HG02798 (cell line): ENCODE results near the gene KRT6C.

Experiments
- ATAC-seq: cut with Tn5 transposase; IDR thresholded peaks from one replicate; pipeline ENCODE4 v1.9.1; 2021; ENCODE audit warnings: mild to moderate bottlenecking; ENCODE audit not compliant: unreplicated experiment, poor library complexity

KRT6C gene

DNA sequence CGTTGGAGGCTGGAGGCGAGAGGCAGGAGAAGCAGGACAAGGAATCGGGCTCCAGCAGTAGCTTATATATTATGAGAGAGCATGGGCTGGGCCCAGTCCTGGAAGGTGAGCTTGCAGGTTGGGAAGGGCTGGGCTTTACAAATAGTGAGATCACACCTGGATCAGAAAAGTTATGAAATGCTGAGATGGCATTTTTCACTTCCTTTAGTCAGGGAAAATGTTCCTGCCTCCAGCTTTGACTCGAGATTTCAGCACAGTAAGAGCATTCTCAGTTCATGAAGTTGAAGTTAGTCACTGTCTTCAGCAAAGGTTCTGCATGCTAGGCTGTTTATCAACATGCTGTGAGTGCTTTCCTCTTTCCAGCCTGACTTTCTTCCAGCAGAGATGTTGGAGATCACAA is at the start of gene KRT6C:
TSS of gene KRT6C (minus strand) at position 38 of the 400 bp plus-strand sequence. CDS start 68 bp downstream, outside the sequence.
- no peak for ATAC-seq

- no peak for ATAC-seq
Measured at GRCh38 chr12:52522346-52523011, 48.9 kb upstream of the KRT6C start.

DNA sequence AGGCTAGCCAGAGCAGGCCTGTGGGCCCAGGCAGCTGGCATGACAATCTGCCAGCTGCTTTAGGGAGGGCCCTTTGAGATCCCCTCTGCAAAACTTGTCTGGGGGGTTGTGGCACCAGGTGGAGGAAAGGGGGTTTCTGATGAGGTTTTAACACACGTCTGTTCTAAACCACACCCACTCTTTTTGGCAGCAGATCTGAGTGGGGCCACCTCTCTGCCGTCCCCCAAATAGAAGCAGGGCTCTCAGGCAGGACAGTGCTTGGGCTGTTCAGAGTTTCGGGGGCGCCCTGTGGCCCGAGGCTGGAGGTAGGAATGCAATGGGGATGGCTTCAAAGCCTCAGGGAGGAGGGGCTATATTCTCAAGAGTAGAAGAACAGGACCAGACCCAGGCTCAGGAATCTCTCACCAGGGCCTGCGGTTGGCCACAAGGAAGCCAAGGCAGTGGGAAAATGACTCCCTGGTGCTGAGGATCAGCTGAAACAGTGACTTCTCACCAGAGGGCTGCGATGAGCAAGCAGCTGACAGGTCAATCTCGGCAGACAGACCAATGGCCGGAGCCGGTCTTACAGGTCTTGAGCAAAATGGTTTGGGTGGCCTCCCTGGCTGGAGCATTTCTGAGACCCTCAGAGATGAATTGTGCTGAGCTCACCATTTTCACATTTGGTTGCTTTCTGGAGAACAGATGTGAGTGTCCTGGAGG is 48.1 kb upstream of the KRT6C start:
- ATAC-seq: no peak

DNA sequence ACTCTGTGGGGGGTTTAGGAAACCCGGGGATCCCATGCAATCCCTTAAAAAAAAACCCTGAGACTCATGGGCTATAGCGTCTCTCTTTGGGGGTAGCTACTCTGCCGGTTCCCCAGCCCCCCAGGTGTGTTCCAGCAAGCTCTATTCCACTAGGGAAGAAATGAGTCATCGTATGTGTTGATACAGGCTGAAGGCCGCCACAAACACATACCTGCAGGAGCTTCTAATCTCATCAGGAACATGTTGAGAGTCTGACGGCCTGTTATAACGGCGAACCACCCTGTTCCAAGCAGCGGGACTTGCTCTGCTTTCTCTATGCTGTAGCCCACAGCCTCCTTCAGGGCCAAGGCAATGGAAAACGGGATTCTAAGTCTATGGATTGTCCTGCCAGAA is 47.6 kb upstream of the KRT6C start:
- ATAC-seq: no peak

- no peak for ATAC-seq
Measured at GRCh38 chr12:52519826-52520662, 46.4 kb upstream of the KRT6C start, which contains the start of gene KRT5. Gene KRT5 (minus strand): TSS chr12:52520394. CDS start chr12:52520296, 98 bp downstream.

DNA sequence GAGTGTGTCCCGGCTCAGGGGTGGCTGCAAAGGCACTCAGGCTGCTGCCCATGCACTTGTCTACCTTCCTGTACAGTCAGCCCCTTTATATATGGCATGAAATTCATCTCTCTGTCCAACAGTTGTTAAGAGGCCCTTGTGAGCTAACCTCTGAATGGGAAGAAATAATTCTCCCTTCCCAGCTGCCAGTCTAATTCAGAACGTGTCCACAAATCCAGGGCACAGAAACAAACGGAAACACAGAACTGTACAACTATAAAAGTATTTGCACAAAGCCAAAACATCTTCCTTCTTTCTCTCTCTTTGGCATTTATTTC is 45.7 kb upstream of the KRT6C start:
- no peak for ATAC-seq

DNA sequence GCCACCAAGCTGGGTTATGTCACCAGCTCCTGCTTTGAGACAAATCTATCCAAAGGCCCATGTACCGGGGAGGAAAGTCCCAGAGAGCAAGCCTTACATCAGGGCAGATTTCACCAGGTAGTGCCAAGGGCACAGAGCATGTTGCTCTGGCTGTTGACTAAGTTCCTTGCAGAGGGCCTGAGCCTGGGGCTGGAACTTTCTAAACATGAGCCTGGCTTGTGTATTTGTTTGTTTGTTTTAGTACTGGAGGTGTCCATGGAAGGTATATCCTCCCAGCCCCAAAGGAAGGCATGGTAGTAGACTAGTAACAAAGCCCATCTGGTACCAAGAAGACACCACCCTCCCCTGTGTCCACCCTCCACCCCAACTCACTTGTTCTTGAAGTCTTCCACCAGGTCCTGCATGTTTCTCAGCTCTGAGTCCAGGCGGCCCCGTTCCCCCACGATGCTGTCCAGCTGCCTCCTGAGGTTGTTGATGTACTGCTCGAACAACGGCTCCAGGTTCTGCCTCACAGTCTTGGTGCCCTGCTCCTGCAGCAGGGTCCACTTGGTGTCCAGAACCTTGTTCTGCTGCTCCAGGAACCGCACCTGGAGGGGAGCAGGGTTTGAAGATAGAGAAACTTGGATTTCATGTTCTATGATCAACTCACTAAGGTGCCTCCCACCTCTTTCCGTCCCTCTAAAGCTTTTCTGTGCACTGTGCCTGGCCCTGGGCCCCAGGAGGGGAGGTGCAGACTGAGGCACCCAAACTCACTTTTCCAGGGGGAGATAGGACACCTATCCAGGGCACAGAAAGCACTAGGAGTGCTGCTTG is 45.2 kb upstream of the KRT6C start:
- ATAC-seq: no peak

DNA sequence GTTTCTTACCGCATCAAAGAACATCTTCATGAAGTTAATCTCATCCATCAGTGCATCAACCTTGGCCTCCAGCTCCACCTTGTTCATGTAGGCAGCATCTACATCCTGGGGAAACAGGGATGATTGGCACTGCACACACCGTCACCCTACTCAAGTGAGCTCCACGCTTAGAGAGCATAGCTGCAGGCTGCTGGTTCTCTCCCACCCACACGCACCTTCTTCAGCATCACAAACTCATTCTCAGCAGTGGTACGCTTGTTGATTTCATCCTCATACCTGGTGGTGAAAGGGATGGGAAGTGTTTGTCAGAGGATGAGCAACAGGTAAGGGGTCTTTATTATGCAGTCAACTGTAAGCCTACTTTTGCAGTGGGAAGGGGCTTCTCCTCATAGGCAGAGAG is 44.3 kb upstream of the KRT6C start:
- no peak for ATAC-seq

- ATAC-seq: no peak
Measured at GRCh38 chr12:52517005-52517835, 43.6 kb upstream of the KRT6C start.

GRCh38 chr12:52515927-52516831 is 42.6 kb upstream of the KRT6C start:
- ATAC-seq: no peak

DNA sequence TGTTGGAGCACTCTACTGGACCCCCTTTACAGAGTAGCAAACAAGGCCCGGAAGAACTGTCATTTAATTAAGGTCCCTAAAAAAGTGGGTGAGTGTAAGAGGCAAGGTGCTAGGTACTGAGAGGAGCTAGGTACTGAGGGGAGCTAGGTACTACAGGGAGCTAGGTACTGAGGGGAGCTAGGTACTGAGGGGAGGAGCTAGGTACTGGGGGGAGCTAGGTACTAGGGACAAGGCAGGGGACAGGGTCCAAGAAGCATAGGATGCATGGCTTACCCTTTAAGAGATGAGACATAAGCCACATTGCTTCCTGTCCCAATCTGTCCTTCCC is 41.7 kb upstream of the KRT6C start:
- ATAC-seq: no peak

GRCh38 chr12:52514471-52515318 is 41.1 kb upstream of the KRT6C start:
- ATAC-seq: no peak

- ATAC-seq: no peak
Measured at GRCh38 chr12:52513736-52514135, 40.1 kb upstream of the KRT6C start.

GRCh38 chr12:52508211-52508610 is 34.6 kb upstream of the KRT6C start:
- no peak for ATAC-seq

GRCh38 chr12:52506858-52507715 is 33.5 kb upstream of the KRT6C start:
- no peak for ATAC-seq

- ATAC-seq: no peak
Measured at GRCh38 chr12:52502877-52503276, 29.3 kb upstream of the KRT6C start.

DNA sequence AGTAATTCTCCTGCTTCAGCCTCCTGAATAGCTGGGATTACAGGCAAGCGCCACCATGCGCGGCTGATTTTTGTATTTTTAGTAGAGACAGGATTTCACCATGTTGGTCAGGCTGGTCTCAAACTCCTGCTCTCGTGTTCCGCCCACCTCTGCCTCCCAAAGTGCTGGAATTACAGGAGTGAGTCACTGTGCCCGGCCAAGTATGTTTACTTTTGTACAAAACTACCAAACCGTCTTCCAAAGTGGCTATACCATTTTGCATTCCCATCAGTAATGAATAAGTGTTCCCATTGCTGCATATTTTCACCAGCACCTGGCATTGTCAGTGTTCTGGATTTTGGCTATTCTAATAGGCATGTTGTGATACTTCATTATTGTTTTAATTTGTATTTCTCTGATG is 27.9 kb upstream of the KRT6C start:
- no peak for ATAC-seq
